ENCODE results near the gene GAS2L1.
A peak's percentile ranks its signal among the peaks of the same experiment; 100 is the strongest.

The GAS2L1 gene

GRCh38 chr22:29306175-29306834 lies at the start of gene GAS2L1:
Gene GAS2L1 (plus strand): TSS chr22:29306650. CDS start chr22:29308106, 1,456 bp downstream.
- DNase-seq (ENCODE audit: low read depth, low spot score): peak; percentile 94

GRCh38 chr22:29257751-29258181 lies 48.7 kb upstream of the GAS2L1 start:
- no peak for DNase-seq (ENCODE audit: low read depth, low spot score)

GRCh38 chr22:29258407-29259252 lies 47.8 kb upstream of the GAS2L1 start:
- DNase-seq (ENCODE audit: low read depth, low spot score): no peak

GRCh38 chr22:29259253-29259899 lies 47.1 kb upstream of the GAS2L1 start:
- no peak for DNase-seq (ENCODE audit: low read depth, low spot score)

- no peak for DNase-seq (ENCODE audit: low read depth, low spot score)
Observed at GRCh38 chr22:29260031-29260560, 46.4 kb upstream of the GAS2L1 start.

GRCh38 chr22:29260601-29261315 lies 45.7 kb upstream of the GAS2L1 start:
- DNase-seq (ENCODE audit: low read depth, low spot score): no peak

GRCh38 chr22:29263791-29264276 lies 42.6 kb upstream of the GAS2L1 start:
- DNase-seq (ENCODE audit: low read depth, low spot score): no peak

- DNase-seq (ENCODE audit: low read depth, low spot score): no peak
Observed at GRCh38 chr22:29265305-29265704, 41.1 kb upstream of the GAS2L1 start.

- no peak for DNase-seq (ENCODE audit: low read depth, low spot score)
Observed at GRCh38 chr22:29265929-29266328, 40.5 kb upstream of the GAS2L1 start.

GRCh38 chr22:29266564-29267461 lies 39.6 kb upstream of the GAS2L1 start:
- no peak for DNase-seq (ENCODE audit: low read depth, low spot score)

- DNase-seq (ENCODE audit: low read depth, low spot score): peak; percentile 21
Observed at GRCh38 chr22:29267462-29267857, 39.0 kb upstream of the GAS2L1 start.

- DNase-seq (ENCODE audit: low read depth, low spot score): peak; percentile 98
Observed at GRCh38 chr22:29267858-29268510, 38.5 kb upstream of the GAS2L1 start, which contains the start of the genes EWSR1 and RHBDD3. Gene EWSR1 (plus strand): TSS chr22:29268268. CDS start chr22:29268337, 69 bp downstream. Gene RHBDD3 (minus strand): TSS chr22:29267981. CDS start chr22:29265626, 2,355 bp downstream.

GRCh38 chr22:29268511-29269229 lies 37.8 kb upstream of the GAS2L1 start:
- peak; percentile 83 for DNase-seq (ENCODE audit: low read depth, low spot score)

GRCh38 chr22:29269230-29269604 lies 37.2 kb upstream of the GAS2L1 start:
- DNase-seq (ENCODE audit: low read depth, low spot score): peak; percentile 26

GRCh38 chr22:29269731-29270474 lies 36.5 kb upstream of the GAS2L1 start:
- DNase-seq (ENCODE audit: low read depth, low spot score): peak; percentile 26

- DNase-seq (ENCODE audit: low read depth, low spot score): peak; percentile 21
Observed at GRCh38 chr22:29270475-29271271, 35.8 kb upstream of the GAS2L1 start.

GRCh38 chr22:29272624-29273023 lies 33.8 kb upstream of the GAS2L1 start:
- no peak for DNase-seq (ENCODE audit: low read depth, low spot score)
